ENCODE data around the gene GNB1L. TPM values are rescaled to one million over a fixed set of nuclear protein-coding genes. Genes with fewer than 3 reads are reported as not detected.

GNB1L gene
- total and polyA plus RNA-seq, 9 of the 15 experiments (the other 6 are each of a cell fraction or from before 2014, with no cell fraction given), result 0.56 to 50.5 (median 10.2) TPM

DNA sequence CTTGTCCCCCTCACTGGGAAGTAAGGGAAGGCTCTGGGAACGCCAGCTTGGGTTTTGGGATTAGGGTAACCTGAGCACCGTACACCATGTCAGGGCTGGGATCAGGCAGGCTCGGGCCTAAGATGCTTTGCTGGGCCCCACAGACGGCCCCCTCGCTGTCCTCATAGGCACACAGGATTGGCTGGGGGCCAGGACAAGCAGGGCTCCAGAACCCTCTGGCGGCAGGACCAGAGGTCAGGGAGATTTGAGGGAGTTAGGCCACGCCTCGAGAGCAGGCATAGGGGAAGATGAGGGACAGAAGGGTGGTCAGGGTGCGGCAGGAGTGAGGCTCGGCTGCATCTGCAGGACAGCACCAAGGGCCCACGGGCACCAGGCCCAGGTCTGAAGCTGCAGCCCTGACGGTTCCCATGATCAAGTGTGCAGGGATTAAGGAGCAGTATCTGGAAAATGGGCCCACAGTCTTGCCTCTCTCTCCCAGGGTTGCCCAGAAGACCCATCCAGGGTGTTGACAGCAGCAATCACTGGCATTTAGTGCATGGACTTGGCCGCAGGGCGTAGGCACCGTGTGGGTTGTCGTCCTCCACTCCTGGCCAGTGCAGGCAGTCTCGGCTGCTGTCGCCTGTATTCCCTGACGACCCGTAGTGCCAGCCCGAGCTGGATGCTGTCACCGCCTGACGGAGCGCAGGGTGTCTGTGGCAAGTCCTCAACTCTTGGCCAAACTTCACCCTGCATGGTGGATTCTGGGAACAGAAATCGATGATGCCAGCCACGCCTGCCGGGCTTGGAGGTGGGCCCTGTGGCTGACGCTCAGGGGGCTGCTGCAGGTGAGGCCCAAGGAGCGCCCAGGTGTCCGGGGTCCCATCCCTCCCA, 15.7 kb upstream of the GNB1L start:
- DNase-seq (ENCODE audit: extremely low read depth in 1 of 4, low spot score in 3 of 4), result no peak
- ChIA-PET POLR2A (interaction anchor here (0.5 to 2.8 kb wide), 10 partner anchors 8 to 128 kb away, joined by 3 to 22 read pairs (median 6); partner anchors contain the start of genes GNB1L and RTL10), CTCF (ENCODE audit: low intra/inter-chr PET ratio) (interaction anchor here (0.8 to 1.4 kb wide), 3 partner anchors 42 to 140 kb away, joined by 3 to 5 read pairs (median 3); no protein-coding TSS in a partner anchor)
- Histone ChIP-seq H3K4me2 (ENCODE audit: insufficient read depth, low read length) (no peak overlapping the region), H3K4me1 (replicated peaks in 1 of 2; ENCODE audit: control insufficient read depth in 2 of 2, insufficient read depth in 2 of 2, low read length in 2 of 2) (peaks cover 0 to 68% of the 10 kb centered on the region in 2 experiments; a peak in 4 of 5 replicates), H3K79me2 (ENCODE audit: control insufficient read depth, insufficient read depth, low read length) (no peaks in the 10 kb centered on the region), H3K27ac (ENCODE audit: extremely low read depth, low read depth, low read length) (no peak overlapping the region), H3K27me3 (ENCODE audit: control insufficient read depth in 2 of 2, insufficient read depth in 2 of 2, low read length in 2 of 2) (peaks cover 2 to 30% of the 10 kb centered on the region in 2 experiments; a peak in 3 of 5 replicates), H3K9me1 (ENCODE audit: control insufficient read depth, insufficient read depth, low read length) (no peaks in the 10 kb centered on the region), H3K4me3 (no peak overlapping the region), H4K20me1 (replicated peaks; ENCODE audit: control insufficient read depth, insufficient read depth, low read length) (peaks cover 13% of the 10 kb centered on the region), H3K36me3 (ENCODE audit: control insufficient read depth, insufficient read depth, low read length) (no peaks in the 10 kb centered on the region), H3K9ac (ENCODE audit: insufficient read depth in 1 of 2, low read depth in 2 of 2, low read length in 2 of 2) (peak overlapping the region in 1 of 2 experiments; percentile 69; a peak in 2 of 4 replicates), H3K9me3 (replicated peaks; ENCODE audit: control insufficient read depth, insufficient read depth, low read depth, low read length) (no peaks in the 10 kb centered on the region), H2AFZ (ENCODE audit: low read depth, low read length) (no peak overlapping the region)
- BruUV-seq (replicated peaks), result no TSS peak
- intact Hi-C loops (cut with micrococcal nuclease) (no loop called here), in situ Hi-C loops (cut with MboI) (no loop called here)
- 42% methylated on average over 30 of the region's 30 CpGs for WGBS (ENCODE audit: insufficient coverage, low coverage, missing lambda C conversion rate)
- ATAC-seq, result peak; percentile 4; the same call in 2 of the 3 replicates
- no peak for FAIRE-seq
- no peak for TF ChIP-seq KLF6 (CRISPR knock-in tag; IDR thresholded peaks at IDR 0.05; ENCODE audit: borderline replicate concordance)
- TF ChIP-seq RCOR1 (IDR thresholded peaks at IDR 0.05; ENCODE audit: borderline replicate concordance in 1 of 2, low read depth in 2 of 2, low read length in 2 of 2), result 0 out of 4 replicates have a peak, but pooled peaks of 1 of the 2 experiments have one; percentile 5
- TF ChIP-seq CHD1 (IDR thresholded peaks at IDR 0.05; ENCODE audit: low read length), result peak; percentile 50
- TF ChIP-seq EP400 (IDR thresholded peaks at IDR 0.05), result no peak
- TF ChIP-seq ZNF707 (CRISPR knock-in tag; conservative IDR thresholded peaks at IDR 0.05), result no peak
- TF ChIP-seq SRSF1 (IDR thresholded peaks at IDR 0.05; ENCODE audit: low read depth, low read length), result no peak
- TF ChIP-seq ERF (CRISPR knock-in tag; IDR thresholded peaks at IDR 0.05), result no peak
- no peak for TF ChIP-seq FOXP1 (CRISPR knock-in tag; IDR thresholded peaks at IDR 0.05)
- no peak for TF ChIP-seq MCM5 (IDR thresholded peaks at IDR 0.05; ENCODE audit: low read depth)
- TF ChIP-seq, protein P1, sequence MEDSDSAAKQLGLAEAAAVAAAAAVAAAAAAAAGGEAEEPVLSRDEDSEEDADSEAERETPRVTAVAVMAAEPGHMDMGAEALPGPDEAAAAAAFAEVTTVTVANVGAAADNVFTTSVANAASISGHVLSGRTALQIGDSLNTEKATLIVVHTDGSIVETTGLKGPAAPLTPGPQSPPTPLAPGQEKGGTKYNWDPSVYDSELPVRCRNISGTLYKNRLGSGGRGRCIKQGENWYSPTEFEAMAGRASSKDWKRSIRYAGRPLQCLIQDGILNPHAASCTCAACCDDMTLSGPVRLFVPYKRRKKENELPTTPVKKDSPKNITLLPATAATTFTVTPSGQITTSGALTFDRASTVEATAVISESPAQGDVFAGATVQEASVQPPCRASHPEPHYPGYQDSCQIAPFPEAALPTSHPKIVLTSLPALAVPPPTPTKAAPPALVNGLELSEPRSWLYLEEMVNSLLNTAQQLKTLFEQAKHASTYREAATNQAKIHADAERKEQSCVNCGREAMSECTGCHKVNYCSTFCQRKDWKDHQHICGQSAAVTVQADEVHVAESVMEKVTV (CRISPR knock-in tag; IDR thresholded peaks at IDR 0.05), result no peak
- TF ChIP-seq DMBX1 (CRISPR knock-in tag; IDR thresholded peaks at IDR 0.05; ENCODE audit: borderline replicate concordance), result no peak
- no peak for TF ChIP-seq ZFPM2 (CRISPR knock-in tag; IDR thresholded peaks at IDR 0.05)
- TF ChIP-seq CSDE1 (IDR thresholded peaks at IDR 0.05), result no peak
- no peak for TF ChIP-seq IFI16 (CRISPR knock-in tag; IDR thresholded peaks at IDR 0.05)
- TF ChIP-seq CBX8 (IDR thresholded peaks at IDR 0.05; ENCODE audit: borderline replicate concordance, extremely low read depth, low read depth, low read length, poor library complexity, severe bottlenecking), result no peak
- TF ChIP-seq TFAM (CRISPR knock-in tag; conservative IDR thresholded peaks at IDR 0.05), result no peak
- peak; percentile 92 for TF ChIP-seq NFIC (IDR thresholded peaks at IDR 0.05)
- TF ChIP-seq FUS (optimal IDR thresholded peaks at IDR 0.05; ENCODE audit: low read depth, low read length), result no peak
- no peak for TF ChIP-seq MEF2D (tag; conservative IDR thresholded peaks at IDR 0.05; ENCODE audit: low read depth)
- TF ChIP-seq SLC30A9 (CRISPR knock-in tag; IDR thresholded peaks at IDR 0.05), result no peak
- no peak for TF ChIP-seq HNRNPLL (IDR thresholded peaks at IDR 0.05; ENCODE audit: low read depth, low read length, poor library complexity, severe bottlenecking)
- TF ChIP-seq EGR1 (conservative IDR thresholded peaks at IDR 0.05), result no peak
- no peak for TF ChIP-seq ARID2 (IDR thresholded peaks at IDR 0.05)
